IPS-15b (cell line): ENCODE data around the gene OR2A42.
"Not testable (repeated sequence)": the region's sequence is repeated elsewhere in the genome, so short reads cannot be mapped to it uniquely, and the experiment has no call there.

Experiments used
- H3K27me3 ChIP-seq: one replicate; pipeline ENCODE4 v1.6.1; 2013; ENCODE audit warnings: low read length; ENCODE audit not compliant: control insufficient read depth, insufficient read depth
- H3K36me3 ChIP-seq: one replicate; pipeline ENCODE4 v1.6.1; 2013; ENCODE audit warnings: low read length; ENCODE audit not compliant: control insufficient read depth, insufficient read depth
- H3K4me1 ChIP-seq: one replicate; pipeline ENCODE4 v1.6.1; 2013; ENCODE audit warnings: mild to moderate bottlenecking, low read length; ENCODE audit not compliant: control insufficient read depth, insufficient read depth
- H3K4me3 ChIP-seq: one replicate; pipeline ENCODE4 v1.5.1; 2013; ENCODE audit warnings: low read depth, low read length
- H3K9ac ChIP-seq: one replicate; pipeline ENCODE4 v1.6.1; 2013; ENCODE audit warnings: low read depth, mild to moderate bottlenecking, low read length
- H3K9me3 ChIP-seq: one replicate; pipeline ENCODE4 v1.6.1; 2013; ENCODE audit warnings: mild to moderate bottlenecking, low read length; ENCODE audit not compliant: control insufficient read depth, insufficient read depth

Gene OR2A42

GRCh38 chr7:144183166-144183565 lies 56.2 kb downstream of the OR2A42 start, which contains the start of gene CTAGE4:
TSS of gene CTAGE4 (plus strand) at chr7:144183466. CDS start at chr7:144183504, 38 bp downstream.
- H3K9ac ChIP-seq, H3K4me1 ChIP-seq, H3K9me3 ChIP-seq, H3K4me3 ChIP-seq, H3K27me3 ChIP-seq, H3K36me3 ChIP-seq: not testable (repeated sequence)

DNA sequence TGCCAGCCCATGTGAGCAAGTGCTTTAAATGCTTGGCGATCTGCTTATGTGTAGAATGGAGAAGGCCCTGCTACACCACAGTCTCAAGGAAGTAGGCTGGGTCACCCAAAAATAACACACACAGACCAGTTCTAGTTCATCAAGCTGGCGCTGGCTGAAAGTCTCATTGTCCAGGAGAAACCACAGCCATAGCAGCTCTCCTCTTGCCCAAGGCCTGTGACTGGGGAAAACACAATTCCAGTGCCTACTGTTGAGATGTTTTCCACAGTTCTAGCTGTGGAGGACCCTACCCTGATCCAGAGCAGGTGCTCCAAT lies 60.3 kb downstream of the OR2A42 start:
- not testable (repeated sequence) for H3K4me1 ChIP-seq, H3K4me3 ChIP-seq, H3K36me3 ChIP-seq, H3K9me3 ChIP-seq, H3K27me3 ChIP-seq, H3K9ac ChIP-seq

DNA sequence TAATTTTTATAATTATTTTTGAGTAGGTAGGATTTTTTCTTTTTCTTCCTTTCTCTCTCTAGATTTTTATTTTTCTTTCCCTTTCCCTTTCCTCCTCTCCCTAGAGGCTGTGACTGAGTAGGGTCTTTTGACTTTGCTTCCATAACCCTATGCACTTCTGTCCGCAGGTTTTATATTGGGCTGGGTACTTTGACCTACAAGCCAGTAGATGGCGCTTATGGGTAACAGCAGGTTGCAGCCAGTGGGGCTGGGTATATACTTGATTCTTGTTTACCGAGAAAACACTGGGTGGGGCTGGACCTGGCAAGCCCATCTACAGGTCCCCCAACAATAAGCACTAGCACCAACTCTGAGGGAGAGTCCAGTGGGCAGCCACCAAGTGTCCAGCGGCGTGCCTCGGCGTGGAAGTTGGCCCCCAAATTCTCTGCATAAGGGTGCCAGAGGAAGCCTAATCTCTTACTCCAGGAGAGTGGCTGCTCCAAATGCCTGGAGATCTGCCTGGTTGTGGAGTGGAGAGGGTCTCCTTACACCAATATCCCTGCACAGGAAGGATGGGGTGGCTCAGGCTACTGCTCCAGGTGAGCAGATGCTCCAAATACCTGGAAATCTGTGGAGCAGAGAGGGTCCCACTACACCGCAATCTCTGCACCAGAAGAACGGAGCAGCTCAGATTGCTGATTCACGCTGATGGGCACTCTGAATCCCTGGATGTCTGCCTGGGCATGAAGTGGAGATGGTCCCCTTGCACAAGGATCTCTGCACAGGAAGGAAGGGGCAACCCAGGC lies 60.8 kb downstream of the OR2A42 start:
- H3K4me1 ChIP-seq, H3K27me3 ChIP-seq, H3K9me3 ChIP-seq, H3K36me3 ChIP-seq, H3K4me3 ChIP-seq, H3K9ac ChIP-seq: not testable (repeated sequence)
